T-helper 1 cell treated with Interleukin-12 subunit alpha and Interleukin-12 subunit beta and Interleukin-4 antibody, amounts not matched to agents 30 μg/mL and 1 μg/mL, for 36 hours (primary cell): Measurements from ENCODE around the gene IPPK.
A peak's percentile ranks its signal among the peaks of the same experiment; 100 is the strongest.

ENCODE experiments used
- H3K27ac Mint-ChIP-seq: one replicate; pipeline ENCODE4 v1.8.0; 2021; ENCODE audit warnings: mild to moderate bottlenecking, mixed read lengths
- H3K27me3 Mint-ChIP-seq: one replicate; pipeline ENCODE4 v1.8.0; 2021; ENCODE audit warnings: low read depth, mixed read lengths
- H3K36me3 Mint-ChIP-seq: one replicate; pipeline ENCODE4 v1.8.0; 2021; ENCODE audit warnings: low read depth, mixed read lengths
- H3K4me1 Mint-ChIP-seq: one replicate; pipeline ENCODE4 v1.8.0; 2021; ENCODE audit warnings: low read depth, mixed read lengths
- H3K4me3 Mint-ChIP-seq: one replicate; pipeline ENCODE4 v1.8.0; 2021; ENCODE audit warnings: mild to moderate bottlenecking, moderate library complexity, mixed read lengths
- H3K9me3 Mint-ChIP-seq: one replicate; pipeline ENCODE4 v1.8.0; 2021; ENCODE audit warnings: mixed read lengths

IPPK gene, protein sequence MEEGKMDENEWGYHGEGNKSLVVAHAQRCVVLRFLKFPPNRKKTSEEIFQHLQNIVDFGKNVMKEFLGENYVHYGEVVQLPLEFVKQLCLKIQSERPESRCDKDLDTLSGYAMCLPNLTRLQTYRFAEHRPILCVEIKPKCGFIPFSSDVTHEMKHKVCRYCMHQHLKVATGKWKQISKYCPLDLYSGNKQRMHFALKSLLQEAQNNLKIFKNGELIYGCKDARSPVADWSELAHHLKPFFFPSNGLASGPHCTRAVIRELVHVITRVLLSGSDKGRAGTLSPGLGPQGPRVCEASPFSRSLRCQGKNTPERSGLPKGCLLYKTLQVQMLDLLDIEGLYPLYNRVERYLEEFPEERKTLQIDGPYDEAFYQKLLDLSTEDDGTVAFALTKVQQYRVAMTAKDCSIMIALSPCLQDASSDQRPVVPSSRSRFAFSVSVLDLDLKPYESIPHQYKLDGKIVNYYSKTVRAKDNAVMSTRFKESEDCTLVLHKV

DNA sequence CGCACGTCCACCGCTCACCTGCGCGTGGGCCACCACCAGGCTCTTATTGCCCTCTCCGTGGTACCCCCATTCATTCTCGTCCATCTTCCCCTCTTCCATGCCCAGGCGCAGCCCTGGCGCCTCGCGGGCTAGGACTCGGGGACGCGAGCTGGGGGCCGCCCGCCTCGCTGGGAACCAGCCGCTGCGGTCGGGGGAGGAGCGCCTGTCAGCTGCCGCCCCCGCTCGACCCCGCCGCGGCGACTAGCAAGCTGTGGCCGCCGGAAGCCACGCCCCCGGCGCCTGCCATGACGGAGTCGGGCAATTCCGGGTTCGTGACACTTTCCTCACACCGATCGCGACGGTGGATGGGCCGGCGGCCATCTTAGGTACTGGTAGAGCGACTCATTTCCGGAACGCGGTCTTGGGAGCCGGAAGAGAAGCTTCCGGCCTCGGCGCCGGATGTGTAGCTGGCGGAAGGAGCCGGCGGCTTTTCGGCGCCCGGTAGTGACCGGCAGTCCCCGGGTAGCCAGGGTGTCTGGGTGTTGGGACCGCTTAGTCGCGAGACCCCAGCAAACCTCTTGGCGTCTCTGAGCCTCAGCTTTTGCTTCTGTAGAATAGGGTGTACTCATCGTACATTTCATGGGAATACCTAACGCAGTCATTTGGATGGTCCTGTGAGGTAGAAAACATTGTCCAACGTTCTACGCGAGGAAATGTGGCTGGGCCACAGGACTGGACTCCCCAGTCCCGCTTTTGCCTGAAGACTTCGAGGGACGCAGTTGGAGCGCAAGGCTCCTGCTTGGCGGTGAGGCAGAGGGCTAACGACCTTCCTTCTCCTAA, at the start of gene IPPK:
IPPK (minus strand) TSS at position 242 of the 819 bp plus-strand sequence; CDS start at position 99, 143 bp downstream.
- Mint-ChIP-seq H3K4me1 (peaks cover 28% of the 10 kb centered on the region), H3K36me3 (peaks cover 16% of the 10 kb centered on the region), H3K27ac (peak within 1 kb of the TSS; percentile 88), H3K4me3 (peak within 1 kb of the TSS; percentile 85), H3K27me3 (no peaks in the 10 kb centered on the region), H3K9me3 (no peaks in the 10 kb centered on the region)

DNA sequence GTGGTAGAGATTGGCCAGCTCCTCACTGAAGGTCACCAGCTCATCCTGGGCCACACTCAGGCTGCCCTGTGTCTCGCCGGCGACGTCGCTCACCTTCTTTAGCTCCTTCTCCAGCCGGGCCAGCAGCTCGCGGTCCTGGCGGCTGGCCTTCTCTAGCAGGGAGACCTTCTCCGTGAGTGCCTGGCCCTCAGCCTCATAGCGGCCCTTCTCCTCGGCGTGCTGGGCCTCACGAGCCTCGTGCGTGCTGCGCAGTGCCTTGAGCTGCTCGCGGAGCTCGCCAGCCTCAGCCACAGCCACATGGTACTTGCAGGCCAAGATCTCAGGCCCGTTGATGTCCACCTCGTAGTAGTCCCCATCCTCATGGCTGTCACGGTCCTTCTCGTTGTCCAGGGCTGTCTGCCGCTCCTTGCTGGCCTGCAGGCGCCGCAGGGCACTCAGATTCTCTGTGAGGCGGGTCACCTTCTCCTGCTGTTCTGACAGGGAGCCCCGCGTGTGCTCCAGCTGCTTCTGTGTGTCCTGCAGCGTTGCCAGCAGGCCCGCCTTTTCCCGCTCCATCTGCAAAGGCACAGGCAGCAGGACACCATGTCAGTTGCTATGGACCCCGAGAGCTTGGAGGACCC, 49.2 kb upstream of the IPPK start:
- H3K36me3 Mint-ChIP-seq, result peaks cover 14% of the 10 kb centered on the region
- H3K4me3 Mint-ChIP-seq, result no peak overlapping the region
- H3K27ac Mint-ChIP-seq, result no peak overlapping the region
- peaks cover under 1% of the 10 kb centered on the region for H3K4me1 Mint-ChIP-seq
- H3K9me3 Mint-ChIP-seq, result no peaks in the 10 kb centered on the region
- H3K27me3 Mint-ChIP-seq, result no peaks in the 10 kb centered on the region

DNA sequence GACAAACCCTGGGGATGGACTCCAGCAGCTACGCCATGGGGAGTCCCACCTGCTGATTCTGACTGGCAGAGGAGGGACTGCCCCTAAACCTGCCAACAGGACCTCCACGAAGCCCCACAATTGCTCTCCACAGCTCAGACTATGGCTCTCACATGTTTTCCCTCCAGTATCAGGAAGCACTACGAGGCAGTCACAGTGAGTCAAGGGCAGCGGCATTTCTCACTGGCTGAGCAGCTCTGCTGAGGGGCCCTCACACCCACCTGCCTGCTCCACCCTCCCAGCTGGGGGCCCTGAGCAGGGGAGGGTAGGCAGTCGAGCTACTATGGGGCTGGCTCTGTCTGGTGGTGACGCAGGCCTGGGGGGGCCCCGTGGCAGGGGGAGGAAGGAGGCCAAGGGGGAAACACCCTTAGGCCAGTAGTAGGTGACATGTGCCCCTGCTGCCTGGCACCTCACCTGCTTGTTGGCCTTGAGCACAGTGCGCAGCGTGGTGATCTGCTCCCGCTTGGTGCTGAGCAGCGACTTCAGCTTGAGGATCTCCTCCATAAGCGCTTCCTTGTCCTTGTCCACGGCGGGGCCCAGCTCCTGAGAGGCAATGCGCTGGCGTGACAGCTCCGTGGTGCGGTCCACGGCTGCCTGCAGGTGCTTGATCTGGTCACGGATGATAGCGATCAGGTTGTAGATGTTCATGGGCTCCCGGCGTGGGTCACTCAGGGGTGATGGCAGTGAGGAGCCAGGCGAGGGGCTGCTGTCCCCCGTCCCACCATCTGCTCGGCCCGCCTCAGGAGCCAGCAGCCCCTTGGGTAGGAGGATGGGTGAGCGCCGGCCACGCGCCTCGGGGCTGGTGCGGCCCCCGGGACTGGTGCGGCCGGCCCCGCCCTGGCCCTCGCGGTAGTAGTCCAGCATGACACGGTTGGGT, 48.4 kb upstream of the IPPK start:
- Mint-ChIP-seq H3K27me3 (no peaks in the 10 kb centered on the region), H3K9me3 (no peaks in the 10 kb centered on the region), H3K4me3 (no peak overlapping the region), H3K36me3 (peaks cover 17% of the 10 kb centered on the region), H3K4me1 (peaks cover under 1% of the 10 kb centered on the region), H3K27ac (no peak overlapping the region)

DNA sequence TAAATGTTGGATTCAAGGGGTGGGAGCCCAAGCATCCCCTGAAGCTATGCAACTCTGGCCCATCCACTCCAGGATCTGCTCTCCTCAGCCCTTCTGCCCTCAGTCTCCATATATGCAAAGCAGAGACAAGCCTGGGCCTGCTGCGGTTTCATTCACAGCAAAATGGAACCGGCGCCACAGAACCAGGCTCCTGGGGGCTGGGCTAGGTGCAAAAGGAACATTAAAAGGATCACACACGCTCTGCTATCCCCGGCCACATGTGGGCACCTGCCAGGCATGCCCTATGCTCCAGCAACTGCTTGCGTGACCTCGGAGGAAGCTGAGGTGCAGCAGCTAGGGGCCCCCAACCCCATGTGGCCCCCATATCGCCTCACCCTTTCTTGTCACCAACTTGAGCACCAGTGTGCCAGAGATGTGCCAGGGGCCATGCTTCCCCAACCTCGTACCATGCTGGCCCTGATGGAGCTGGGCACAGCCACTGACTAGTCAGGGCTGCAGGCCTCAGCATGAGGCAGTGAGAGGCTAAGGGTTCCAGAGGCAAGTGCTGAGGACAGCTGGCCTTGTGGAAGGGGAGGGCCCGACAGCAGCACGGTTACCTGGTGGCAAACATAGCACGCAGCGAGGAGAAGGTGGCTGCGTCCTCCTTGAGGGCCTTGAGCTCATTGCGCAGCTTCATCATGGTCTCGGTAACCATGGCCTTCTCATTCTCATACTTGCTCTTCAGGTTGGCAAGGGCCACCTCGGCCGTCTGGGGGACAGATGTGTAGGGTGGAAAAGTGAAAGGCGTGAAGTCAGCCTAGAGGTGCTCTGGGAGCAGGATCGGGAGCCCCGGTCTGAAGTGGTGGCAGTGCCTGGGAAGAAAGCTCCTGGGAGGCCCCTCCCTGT, 47.5 kb upstream of the IPPK start:
- no peaks in the 10 kb centered on the region for H3K9me3 Mint-ChIP-seq
- H3K27me3 Mint-ChIP-seq, result no peaks in the 10 kb centered on the region
- H3K4me3 Mint-ChIP-seq, result no peak overlapping the region
- peaks cover 7% of the 10 kb centered on the region for H3K4me1 Mint-ChIP-seq
- H3K36me3 Mint-ChIP-seq, result peaks cover 22% of the 10 kb centered on the region
- H3K27ac Mint-ChIP-seq, result no peak overlapping the region

DNA sequence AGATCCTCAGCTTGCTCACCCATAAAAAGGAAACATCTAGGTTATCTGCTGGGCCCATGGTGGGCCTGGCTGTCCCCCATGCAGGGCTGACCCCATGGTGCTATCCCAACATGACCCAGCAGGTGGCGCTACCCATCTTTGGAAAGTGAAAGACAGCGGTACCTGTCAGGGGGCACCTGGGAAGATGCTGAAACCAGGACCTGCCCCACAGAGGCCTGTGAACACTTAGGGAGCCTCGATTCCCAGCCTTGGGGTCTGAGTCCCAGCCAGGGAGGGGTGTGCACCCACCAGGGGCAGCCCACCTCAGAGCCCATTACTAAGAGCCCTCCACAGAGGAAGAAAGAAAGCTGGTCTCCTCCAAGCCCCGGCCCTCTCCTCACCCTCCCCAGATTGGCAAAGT, 46.6 kb upstream of the IPPK start:
- peaks cover 15% of the 10 kb centered on the region for H3K4me1 Mint-ChIP-seq
- no peak overlapping the region for H3K4me3 Mint-ChIP-seq
- H3K27ac Mint-ChIP-seq, result no peak overlapping the region
- H3K36me3 Mint-ChIP-seq, result peaks cover 26% of the 10 kb centered on the region
- no peaks in the 10 kb centered on the region for H3K9me3 Mint-ChIP-seq
- H3K27me3 Mint-ChIP-seq, result no peaks in the 10 kb centered on the region

DNA sequence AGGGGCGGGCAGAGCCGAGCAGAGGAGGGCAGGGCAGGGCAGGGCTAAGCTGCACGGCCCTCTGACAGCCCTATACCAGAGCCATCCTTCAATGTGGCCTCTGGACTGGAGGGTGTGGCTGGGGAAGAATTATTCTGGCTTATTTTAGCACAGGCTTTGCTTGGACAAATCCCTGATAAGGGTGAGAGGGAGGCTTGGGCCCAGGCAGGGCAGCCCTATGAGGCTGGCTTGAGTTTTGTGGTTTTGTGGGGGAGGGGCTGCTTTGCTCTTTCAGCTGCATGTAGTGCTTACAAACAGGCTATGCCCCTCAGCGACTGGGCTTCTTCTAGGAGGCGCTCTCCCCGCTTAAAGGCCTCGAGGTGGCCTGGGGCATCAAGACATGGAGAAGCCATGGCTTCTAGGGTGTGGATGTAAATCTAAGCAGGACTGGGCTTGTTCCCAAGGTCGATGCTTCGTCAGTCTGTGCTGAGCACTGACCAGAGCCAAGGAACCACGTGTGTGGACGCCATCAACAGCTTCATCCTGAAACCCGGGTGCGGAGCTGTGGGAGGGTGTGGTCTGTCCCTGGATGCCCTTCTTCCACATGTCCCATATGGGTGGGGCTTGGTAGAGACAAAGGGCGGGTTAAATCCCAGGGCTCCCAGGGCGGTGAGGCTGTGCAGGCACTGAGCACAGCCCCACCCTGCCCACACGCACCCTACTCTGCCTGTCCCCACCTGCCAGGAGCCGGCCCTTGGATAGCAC, 45.7 kb upstream of the IPPK start:
- peaks cover 29% of the 10 kb centered on the region for H3K36me3 Mint-ChIP-seq
- no peaks in the 10 kb centered on the region for H3K27me3 Mint-ChIP-seq
- H3K4me3 Mint-ChIP-seq, result no peak overlapping the region
- H3K9me3 Mint-ChIP-seq, result no peaks in the 10 kb centered on the region
- H3K27ac Mint-ChIP-seq, result no peak overlapping the region
- peaks cover 21% of the 10 kb centered on the region for H3K4me1 Mint-ChIP-seq

DNA sequence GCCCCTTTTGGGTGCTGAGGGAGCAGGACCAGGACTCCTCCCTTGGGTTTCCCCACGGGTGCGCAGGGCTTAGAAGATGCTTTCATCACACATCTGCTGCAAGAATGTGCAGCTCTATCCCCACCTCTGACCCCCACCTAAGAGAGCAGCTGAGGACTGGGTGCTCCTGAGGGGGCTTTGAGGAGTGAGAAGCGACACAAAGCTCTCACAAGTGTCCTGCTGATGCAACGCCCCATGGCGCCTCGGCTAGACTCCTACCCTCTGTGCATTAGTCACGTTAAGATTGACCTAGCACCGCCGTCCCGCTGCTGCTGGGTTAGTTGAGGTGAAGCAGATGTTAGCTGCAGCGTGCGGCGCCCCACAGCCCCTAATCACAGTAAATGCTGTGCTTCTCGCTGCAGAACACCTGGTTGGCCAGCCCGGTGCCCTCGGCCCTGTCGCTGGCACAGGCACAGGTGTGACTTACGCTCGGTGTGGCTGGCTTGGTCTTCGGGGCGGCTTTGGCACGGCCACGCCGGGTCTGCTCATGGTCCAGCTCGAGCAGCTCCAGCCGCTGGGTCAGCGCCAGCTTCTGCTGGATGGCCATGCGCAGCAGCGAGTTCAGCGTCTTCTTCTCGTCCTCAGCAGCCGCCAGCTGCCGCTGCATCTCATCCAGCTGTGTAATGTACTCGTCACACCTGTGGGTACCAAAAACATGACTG, 45.0 kb upstream of the IPPK start:
- Mint-ChIP-seq H3K9me3 (no peaks in the 10 kb centered on the region), H3K27ac (no peak overlapping the region), H3K27me3 (no peaks in the 10 kb centered on the region), H3K4me3 (no peak overlapping the region), H3K36me3 (peaks cover 24% of the 10 kb centered on the region), H3K4me1 (peaks cover 21% of the 10 kb centered on the region)

DNA sequence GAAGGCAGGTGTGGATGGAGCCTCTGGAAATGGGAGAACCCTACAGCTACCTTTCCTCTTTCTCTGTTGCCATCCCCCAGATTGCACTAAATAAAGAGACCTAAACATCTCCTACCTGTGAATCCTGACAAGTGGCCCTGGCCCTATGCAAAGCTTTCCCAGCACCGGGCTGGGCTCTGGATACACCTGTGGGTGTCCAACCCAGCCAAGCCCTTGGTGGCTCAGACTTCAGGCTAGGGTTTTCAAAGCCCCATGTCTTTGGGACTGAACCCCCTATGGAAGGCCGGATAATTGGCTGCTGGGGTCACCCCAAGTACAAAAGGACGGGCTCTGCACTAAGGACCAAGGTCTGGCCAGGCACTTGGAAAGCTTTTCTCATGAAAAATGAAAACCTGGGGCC, 44.1 kb upstream of the IPPK start:
- peaks cover 21% of the 10 kb centered on the region for H3K4me1 Mint-ChIP-seq
- H3K27ac Mint-ChIP-seq, result no peak overlapping the region
- H3K27me3 Mint-ChIP-seq, result no peaks in the 10 kb centered on the region
- no peaks in the 10 kb centered on the region for H3K9me3 Mint-ChIP-seq
- H3K4me3 Mint-ChIP-seq, result no peak overlapping the region
- H3K36me3 Mint-ChIP-seq, result peaks cover 23% of the 10 kb centered on the region

DNA sequence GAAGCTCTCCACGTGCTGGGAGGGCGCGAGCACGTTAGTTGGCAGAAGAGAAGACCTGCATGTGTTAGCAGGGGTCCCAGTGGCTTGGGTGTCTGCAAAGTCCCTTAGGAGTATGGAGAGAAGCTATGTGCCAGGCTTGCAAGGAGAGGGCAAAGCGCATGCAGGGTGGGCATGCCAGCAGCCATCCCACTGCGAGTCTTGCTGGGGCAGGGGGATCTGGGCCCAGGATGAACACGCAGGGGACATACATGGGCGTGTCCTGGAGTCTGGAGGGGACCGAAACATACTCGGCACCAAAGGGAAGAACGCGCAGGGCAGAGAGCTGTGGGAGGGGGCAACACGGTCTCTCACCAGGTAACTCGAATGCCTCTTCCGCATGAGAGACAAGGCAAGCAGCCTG, 43.6 kb upstream of the IPPK start:
- Mint-ChIP-seq H3K4me3 (no peak overlapping the region), H3K36me3 (peaks cover 23% of the 10 kb centered on the region), H3K4me1 (peaks cover 21% of the 10 kb centered on the region), H3K27me3 (no peaks in the 10 kb centered on the region), H3K9me3 (no peaks in the 10 kb centered on the region), H3K27ac (peak overlapping the region; percentile 46)

DNA sequence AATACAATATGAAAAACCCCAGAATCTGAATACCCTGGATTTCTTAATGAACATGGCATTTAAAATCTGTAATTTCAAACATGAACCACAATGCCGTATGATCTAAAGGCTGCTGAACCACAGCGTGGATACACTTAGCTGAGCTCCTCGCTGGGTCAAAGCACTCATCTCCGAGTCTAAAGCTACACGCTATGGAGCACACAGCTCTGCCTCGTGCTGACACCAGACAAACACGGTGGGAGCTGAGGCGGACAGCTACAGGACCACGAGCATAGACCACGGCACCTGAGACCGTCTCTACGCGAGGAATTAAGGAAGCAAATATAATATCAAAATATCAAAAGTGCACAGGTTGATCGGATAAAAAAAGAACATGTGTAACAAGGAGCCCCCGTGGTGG, 42.8 kb upstream of the IPPK start:
- Mint-ChIP-seq H3K4me1 (peaks cover 22% of the 10 kb centered on the region), H3K27ac (peak overlapping the region; percentile 92), H3K27me3 (no peaks in the 10 kb centered on the region), H3K9me3 (no peaks in the 10 kb centered on the region), H3K36me3 (peaks cover 23% of the 10 kb centered on the region), H3K4me3 (peak overlapping the region; percentile 69)

DNA sequence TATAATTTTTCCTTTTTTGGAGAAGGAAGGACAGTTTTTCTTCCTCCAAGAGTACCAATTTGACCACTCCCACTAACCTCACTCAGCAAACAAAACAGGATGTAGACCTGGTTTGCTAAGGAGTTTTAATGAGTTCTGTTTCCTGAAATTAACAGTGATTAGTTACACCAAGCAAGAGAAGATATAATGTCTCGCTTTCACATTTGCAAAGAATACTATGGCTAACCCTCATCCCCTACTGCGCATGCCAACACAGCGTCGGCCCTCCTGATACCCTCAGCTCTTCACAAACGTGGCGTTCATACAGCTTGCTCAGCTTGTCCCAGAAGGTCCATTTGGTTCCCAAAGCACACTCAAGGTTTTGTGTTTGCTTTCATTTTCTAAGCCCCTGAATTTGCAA, 41.9 kb upstream of the IPPK start:
- Mint-ChIP-seq H3K27ac (peak overlapping the region; percentile 92), H3K27me3 (no peaks in the 10 kb centered on the region), H3K4me1 (peaks cover 27% of the 10 kb centered on the region), H3K36me3 (peaks cover 23% of the 10 kb centered on the region), H3K9me3 (no peaks in the 10 kb centered on the region), H3K4me3 (peak overlapping the region; percentile 69)

DNA sequence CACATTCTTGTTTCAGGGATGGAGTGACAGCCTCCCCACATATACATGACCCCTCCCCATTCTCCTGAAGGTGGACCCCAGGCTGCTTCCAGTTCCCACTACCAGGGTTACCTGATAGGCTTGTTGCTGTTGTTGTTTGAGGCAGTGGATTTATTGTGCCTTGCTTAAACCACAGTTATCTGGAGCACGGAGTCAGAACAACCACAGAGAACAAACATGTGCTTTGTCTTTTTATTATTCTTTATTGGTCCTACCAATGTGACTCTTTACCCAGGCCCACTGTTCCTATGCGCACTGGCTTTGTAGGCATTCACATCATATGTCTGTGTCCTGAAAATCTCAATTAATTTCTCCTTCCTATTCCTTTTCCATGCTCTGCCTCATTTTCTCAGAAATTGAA, 41.2 kb upstream of the IPPK start:
- Mint-ChIP-seq H3K4me1 (peaks cover 33% of the 10 kb centered on the region), H3K27ac (peak overlapping the region; percentile 78), H3K4me3 (no peak overlapping the region), H3K36me3 (peaks cover 19% of the 10 kb centered on the region), H3K9me3 (no peaks in the 10 kb centered on the region), H3K27me3 (no peaks in the 10 kb centered on the region)
